Measurements from ENCODE around the gene MRPS12. TPM values are rescaled to one million over a fixed set of nuclear protein-coding genes. Genes with fewer than 3 reads are reported as not detected.
A peak's percentile ranks its signal among the peaks of the same experiment; 100 is the strongest.

MRPS12 gene
- total and polyA plus RNA-seq, 3 experiments from 2014 or later = 94.4 to 117 (median 113) TPM

DNA sequence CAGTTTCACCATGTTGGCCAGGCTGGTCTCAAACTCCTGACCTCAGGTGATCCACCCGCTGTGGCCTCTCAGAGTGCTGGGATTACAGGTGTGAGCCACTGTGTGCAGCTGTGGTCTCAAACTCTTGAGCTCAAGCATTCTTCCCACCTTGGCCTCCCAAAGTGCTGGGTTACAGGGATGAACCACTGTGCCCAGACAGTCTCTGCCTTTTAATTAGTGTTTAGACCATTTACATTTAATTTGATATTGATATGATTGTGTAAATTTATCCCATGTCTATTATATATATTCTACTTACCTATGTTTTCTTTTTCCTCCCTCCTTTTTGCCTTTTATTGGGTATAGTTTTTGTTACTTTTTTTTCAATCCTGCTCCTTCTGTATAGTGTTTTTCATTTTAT is 29.1 kb upstream of the MRPS12 start:
- H3K27ac Mint-ChIP-seq = peak overlapping the region in 6 of 8 donors; percentile 35 to 92 (median 64)
- H3K4me3 Mint-ChIP-seq = peak overlapping the region; percentile 14 to 96 (median 82)
- H3K9me3 Mint-ChIP-seq = peaks cover 0 to 2% (median 0%) of the 10 kb centered on the region in 5 donors
- POLR2A ChIA-PET = no interaction called here
- H3K27me3 Mint-ChIP-seq = peaks cover 0 to 2% of the 10 kb centered on the region in 2 donors
- DNase-seq = no peak
- H3K9me3 ChIP-seq (ENCODE audit: low read length) = no peaks in the 10 kb centered on the region
- H3K36me3 Mint-ChIP-seq = peaks cover 8 to 39% (median 11%) of the 10 kb centered on the region in 3 donors
- H3K4me3 ChIP-seq (ENCODE audit: low read length) = no peak overlapping the region
- H3K4me1 Mint-ChIP-seq = peaks cover 47 to 65% (median 63%) of the 10 kb centered on the region in 3 donors
- no peaks in the 10 kb centered on the region for H3K27me3 ChIP-seq (ENCODE audit: insufficient read depth, low read length, poor library complexity, severe bottlenecking)
- no peak overlapping the region for H3K27ac ChIP-seq (ENCODE audit: low read depth, low read length)
- H3K36me3 ChIP-seq (ENCODE audit: insufficient read depth, low read length) = peaks cover 3% of the 10 kb centered on the region
- CTCF ChIA-PET = interaction anchor here (1.3 to 2.2 kb wide), 3 partner anchors 29 to 499 kb away, joined by 4 to 9 read pairs (median 6); partner anchors contain the start of genes FAM98C, MRPS12 and SARS2
- peaks cover 24% of the 10 kb centered on the region for H3K4me1 ChIP-seq (ENCODE audit: insufficient read depth, low read length)

- H3K4me1 ChIP-seq (ENCODE audit: insufficient read depth, low read length) = peaks cover 9% of the 10 kb centered on the region
- H3K27ac Mint-ChIP-seq = peak overlapping the region in 1 of 8 donors; percentile 50
- H3K27me3 ChIP-seq (ENCODE audit: insufficient read depth, low read length, poor library complexity, severe bottlenecking) = no peaks in the 10 kb centered on the region
- H3K27ac ChIP-seq (ENCODE audit: low read depth, low read length) = no peak overlapping the region
- peak overlapping the region in 2 of 7 donors; percentile 15 to 25 for H3K4me3 Mint-ChIP-seq
- no peaks in the 10 kb centered on the region for H3K27me3 Mint-ChIP-seq
- ChIA-PET POLR2A (no interaction called here), CTCF (interaction anchor here (1.0 kb wide), 1 partner anchor 26 kb away, joined by 3 read pairs; the partner anchor contains the start of genes MRPS12 and SARS2)
- peaks cover 11 to 50% (median 13%) of the 10 kb centered on the region in 3 donors for H3K36me3 Mint-ChIP-seq
- H3K36me3 ChIP-seq (ENCODE audit: insufficient read depth, low read length) = peaks cover 3% of the 10 kb centered on the region
- no peaks in the 10 kb centered on the region for H3K9me3 ChIP-seq (ENCODE audit: low read length)
- no peak overlapping the region for H3K4me3 ChIP-seq (ENCODE audit: low read length)
- H3K9me3 Mint-ChIP-seq = peaks cover 0 to 2% (median 0%) of the 10 kb centered on the region in 5 donors
- DNase-seq = no peak
- H3K4me1 Mint-ChIP-seq = peaks cover 32 to 44% (median 42%) of the 10 kb centered on the region in 3 donors
Measured at GRCh38 chr19:38904581-38905539, 25.9 kb upstream of the MRPS12 start.

DNA sequence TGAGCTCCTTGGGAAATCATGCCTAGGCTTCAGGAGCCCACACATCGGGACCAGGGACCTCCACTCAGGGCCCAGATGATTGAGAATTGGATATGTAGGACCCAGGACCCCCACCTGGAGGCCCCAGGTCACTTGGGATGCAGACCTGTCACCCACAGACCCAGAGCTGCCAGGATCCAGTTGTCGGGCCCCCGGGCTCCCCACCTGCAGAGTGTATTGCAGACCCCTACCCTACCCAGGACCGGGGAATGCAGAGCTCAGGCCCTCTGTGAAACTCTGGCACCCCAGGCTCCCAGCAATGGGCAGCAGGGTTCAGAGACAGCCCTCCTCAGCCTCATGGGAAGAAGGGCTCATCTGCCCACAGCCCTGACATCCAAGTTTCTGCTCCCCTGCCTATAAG is 25.1 kb upstream of the MRPS12 start:
- no peak for DNase-seq
- peaks cover 11 to 46% (median 13%) of the 10 kb centered on the region in 3 donors for H3K36me3 Mint-ChIP-seq
- H3K27me3 Mint-ChIP-seq = no peaks in the 10 kb centered on the region
- Histone ChIP-seq H3K27me3 (ENCODE audit: insufficient read depth, low read length, poor library complexity, severe bottlenecking) (no peaks in the 10 kb centered on the region), H3K9me3 (ENCODE audit: low read length) (no peaks in the 10 kb centered on the region), H3K4me3 (ENCODE audit: low read length) (no peak overlapping the region), H3K4me1 (ENCODE audit: insufficient read depth, low read length) (peaks cover 4% of the 10 kb centered on the region), H3K27ac (ENCODE audit: low read depth, low read length) (no peak overlapping the region), H3K36me3 (ENCODE audit: insufficient read depth, low read length) (peaks cover 3% of the 10 kb centered on the region)
- peaks cover 26 to 39% (median 34%) of the 10 kb centered on the region in 3 donors for H3K4me1 Mint-ChIP-seq
- peaks cover 0 to 2% (median 0%) of the 10 kb centered on the region in 5 donors for H3K9me3 Mint-ChIP-seq
- POLR2A ChIA-PET = no interaction called here
- CTCF ChIA-PET = interaction anchor here (1.0 kb wide), 1 partner anchor 25 kb away, joined by 3 read pairs; the partner anchor contains the start of genes MRPS12 and SARS2
- peak overlapping the region in 1 of 8 donors; percentile 50 for H3K27ac Mint-ChIP-seq
- H3K4me3 Mint-ChIP-seq = no peak overlapping the region

GRCh38 chr19:38907227-38907626 is 23.5 kb upstream of the MRPS12 start:
- Histone ChIP-seq H3K27me3 (ENCODE audit: insufficient read depth, low read length, poor library complexity, severe bottlenecking) (no peaks in the 10 kb centered on the region), H3K4me1 (ENCODE audit: insufficient read depth, low read length) (no peaks in the 10 kb centered on the region), H3K9me3 (ENCODE audit: low read length) (no peaks in the 10 kb centered on the region), H3K27ac (ENCODE audit: low read depth, low read length) (no peak overlapping the region), H3K36me3 (ENCODE audit: insufficient read depth, low read length) (peaks cover 3% of the 10 kb centered on the region), H3K4me3 (ENCODE audit: low read length) (no peak overlapping the region)
- Mint-ChIP-seq H3K4me1 (peaks cover 16 to 25% (median 20%) of the 10 kb centered on the region in 3 donors), H3K9me3 (no peaks in the 10 kb centered on the region), H3K36me3 (peaks cover 11 to 46% (median 13%) of the 10 kb centered on the region in 3 donors), H3K27me3 (no peaks in the 10 kb centered on the region), H3K4me3 (no peak overlapping the region), H3K27ac (peak overlapping the region in 1 of 8 donors; percentile 74)
- ChIA-PET POLR2A (no interaction called here), CTCF (no interaction called here)
- no peak for DNase-seq

GRCh38 chr19:38907670-38908069 is 23.1 kb upstream of the MRPS12 start:
- no peaks in the 10 kb centered on the region for H3K9me3 Mint-ChIP-seq
- no peaks in the 10 kb centered on the region for H3K4me1 ChIP-seq (ENCODE audit: insufficient read depth, low read length)
- no peaks in the 10 kb centered on the region for H3K9me3 ChIP-seq (ENCODE audit: low read length)
- POLR2A ChIA-PET = no interaction called here
- H3K4me3 ChIP-seq (ENCODE audit: low read length) = no peak overlapping the region
- no peak overlapping the region for H3K27ac ChIP-seq (ENCODE audit: low read depth, low read length)
- H3K27ac Mint-ChIP-seq = peak overlapping the region in 3 of 8 donors; percentile 42 to 86 (median 74)
- peaks cover 11 to 46% (median 13%) of the 10 kb centered on the region in 3 donors for H3K36me3 Mint-ChIP-seq
- H3K4me3 Mint-ChIP-seq = no peak overlapping the region
- H3K27me3 Mint-ChIP-seq = no peaks in the 10 kb centered on the region
- H3K36me3 ChIP-seq (ENCODE audit: insufficient read depth, low read length) = peaks cover 3% of the 10 kb centered on the region
- CTCF ChIA-PET = no interaction called here
- H3K27me3 ChIP-seq (ENCODE audit: insufficient read depth, low read length, poor library complexity, severe bottlenecking) = no peaks in the 10 kb centered on the region
- peaks cover 16 to 25% (median 20%) of the 10 kb centered on the region in 3 donors for H3K4me1 Mint-ChIP-seq
- no peak for DNase-seq

- ChIA-PET CTCF (no interaction called here), POLR2A (no interaction called here)
- peak in 1 of 5 donors; percentile 27 for DNase-seq
- Histone ChIP-seq H3K27ac (ENCODE audit: low read depth, low read length) (no peak overlapping the region), H3K9me3 (ENCODE audit: low read length) (no peaks in the 10 kb centered on the region), H3K4me3 (ENCODE audit: low read length) (no peak overlapping the region), H3K27me3 (ENCODE audit: insufficient read depth, low read length, poor library complexity, severe bottlenecking) (no peaks in the 10 kb centered on the region), H3K4me1 (ENCODE audit: insufficient read depth, low read length) (no peaks in the 10 kb centered on the region), H3K36me3 (ENCODE audit: insufficient read depth, low read length) (peaks cover 3% of the 10 kb centered on the region)
- H3K4me1 Mint-ChIP-seq = peaks cover 13 to 16% (median 15%) of the 10 kb centered on the region in 3 donors
- H3K9me3 Mint-ChIP-seq = no peaks in the 10 kb centered on the region
- no peak overlapping the region for H3K4me3 Mint-ChIP-seq
- H3K36me3 Mint-ChIP-seq = peaks cover 10 to 41% (median 11%) of the 10 kb centered on the region in 3 donors
- peaks cover 0 to 2% of the 10 kb centered on the region in 2 donors for H3K27me3 Mint-ChIP-seq
- peak overlapping the region in 4 of 8 donors; percentile 47 to 89 (median 64) for H3K27ac Mint-ChIP-seq
Measured at GRCh38 chr19:38908911-38909310, 21.8 kb upstream of the MRPS12 start.

DNA sequence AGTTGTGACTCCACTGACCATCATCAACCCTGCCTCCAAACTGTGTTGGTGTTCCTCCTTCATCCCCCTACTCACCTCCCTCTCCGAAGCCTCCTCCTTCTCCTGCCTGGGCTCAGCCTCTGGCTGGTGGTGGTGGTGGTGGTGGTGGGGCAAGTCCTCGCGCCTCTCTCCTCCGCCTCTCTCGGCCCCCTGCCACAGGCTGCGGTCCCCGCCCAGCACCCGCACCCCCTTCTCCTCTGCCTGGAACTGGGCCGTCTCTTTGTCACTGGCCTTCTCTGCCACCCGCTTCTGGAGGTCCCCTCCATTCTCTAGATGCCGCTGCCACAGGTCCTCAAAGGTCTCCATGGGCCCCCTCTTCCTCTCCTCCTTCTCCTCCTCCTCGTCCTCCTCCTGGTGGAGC is 20.3 kb upstream of the MRPS12 start:
- H3K9me3 Mint-ChIP-seq = no peaks in the 10 kb centered on the region
- peaks cover 3% of the 10 kb centered on the region for H3K36me3 ChIP-seq (ENCODE audit: insufficient read depth, low read length)
- H3K4me3 ChIP-seq (ENCODE audit: low read length) = no peak overlapping the region
- no peak overlapping the region for H3K27ac ChIP-seq (ENCODE audit: low read depth, low read length)
- no peaks in the 10 kb centered on the region for H3K9me3 ChIP-seq (ENCODE audit: low read length)
- H3K27me3 Mint-ChIP-seq = peaks cover 0 to 2% of the 10 kb centered on the region in 2 donors
- CTCF ChIA-PET = no interaction called here
- no peaks in the 10 kb centered on the region for H3K4me1 ChIP-seq (ENCODE audit: insufficient read depth, low read length)
- DNase-seq = no peak
- POLR2A ChIA-PET = no interaction called here
- peaks cover 4 to 33% (median 5%) of the 10 kb centered on the region in 3 donors for H3K36me3 Mint-ChIP-seq
- peaks cover 7 to 8% (median 8%) of the 10 kb centered on the region in 3 donors for H3K4me1 Mint-ChIP-seq
- no peaks in the 10 kb centered on the region for H3K27me3 ChIP-seq (ENCODE audit: insufficient read depth, low read length, poor library complexity, severe bottlenecking)
- no peak overlapping the region for H3K27ac Mint-ChIP-seq
- no peak overlapping the region for H3K4me3 Mint-ChIP-seq

Data from CD8-positive, alpha-beta memory T cell (primary cell).